ENCODE results near the gene ERMAP.
"Not testable (repeated sequence)": the region's sequence is repeated elsewhere in the genome, so short reads cannot be mapped to it uniquely, and the experiment has no call there.

DNA sequence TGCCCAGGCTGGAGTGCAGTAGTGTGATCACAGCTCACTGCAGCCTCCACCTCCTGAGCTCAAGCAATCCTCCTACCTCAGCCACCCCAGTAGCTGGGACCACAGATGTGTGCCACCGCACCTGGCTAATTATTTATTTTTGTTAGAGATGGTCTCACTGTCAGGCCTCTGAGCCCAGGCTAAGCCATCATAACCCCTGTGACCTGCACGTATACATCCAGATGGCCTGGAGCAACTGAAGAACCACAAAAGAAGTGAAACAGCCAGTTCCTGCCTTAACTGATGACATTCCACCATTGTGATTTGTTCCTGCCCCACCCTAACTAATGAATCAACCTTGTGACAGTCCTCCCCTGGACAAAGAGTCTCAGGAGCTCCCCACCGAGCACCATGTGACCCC, 39.6 kb downstream of the ERMAP start:
- not testable (repeated sequence) for TF ChIP-seq LEF1 (IDR thresholded peaks at IDR 0.05; ENCODE audit: borderline replicate concordance); BHLHE40 (IDR thresholded peaks at IDR 0.05; ENCODE audit: borderline replicate concordance); SUZ12 (IDR thresholded peaks at IDR 0.05); CTBP1 (IDR thresholded peaks at IDR 0.05; ENCODE audit: borderline replicate concordance); FOXK2 (IDR thresholded peaks at IDR 0.05)
